ENCODE data around the gene PRRC2A.

Gene PRRC2A

GRCh38 chr6:31669676-31670075 lies 49.2 kb downstream of the PRRC2A start, which contains the start of gene LY6G5B:
Gene LY6G5B (plus strand): TSS chr6:31669976. CDS start chr6:31670951, 975 bp downstream.
- no peak within 1 kb of the TSS for H3K4me3 ChIP-seq (ENCODE audit: low read depth, low read length)
- TF ChIP-seq CTCF (IDR thresholded peaks at IDR 0.05; ENCODE audit: insufficient read depth, low read depth, low read length, missing control alignments): no peak
- no peak for DNase-seq (ENCODE audit: low read depth)

DNA sequence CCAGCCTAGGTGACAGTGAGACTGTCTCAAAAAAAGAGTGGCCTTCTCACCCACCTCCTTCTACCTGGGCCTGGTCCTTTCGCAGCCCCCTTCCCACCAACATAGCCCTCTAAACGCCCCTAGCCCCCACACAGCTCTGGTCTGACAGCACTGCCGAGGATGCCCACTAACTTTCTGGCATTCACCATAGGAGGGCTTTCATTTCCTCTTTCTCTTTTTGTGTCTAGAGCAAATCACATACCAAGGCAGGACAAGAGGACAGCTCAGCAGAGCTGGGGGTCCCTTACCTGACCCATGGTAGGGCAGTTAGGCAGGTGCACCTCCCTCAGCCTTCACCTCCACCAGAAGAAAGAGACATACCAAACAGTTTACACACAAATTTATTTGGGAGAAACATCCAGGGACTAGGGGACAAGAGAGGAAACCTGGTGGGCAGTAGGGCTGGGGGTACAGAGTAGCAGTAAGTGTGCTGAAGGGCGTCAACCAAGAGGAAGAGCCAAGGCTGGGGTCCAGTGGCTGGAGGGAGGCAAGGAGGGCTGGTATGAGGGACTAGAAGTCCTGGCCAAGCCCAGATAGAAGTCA lies 55.9 kb downstream of the PRRC2A start:
- TF ChIP-seq CTCF (IDR thresholded peaks at IDR 0.05; ENCODE audit: insufficient read depth, low read depth, low read length, missing control alignments): no peak
- H3K4me3 ChIP-seq (ENCODE audit: low read depth, low read length): no peak overlapping the region
- no peak for DNase-seq (ENCODE audit: low read depth)

- TF ChIP-seq CTCF (IDR thresholded peaks at IDR 0.05; ENCODE audit: insufficient read depth, low read depth, low read length, missing control alignments): no peak
- DNase-seq (ENCODE audit: low read depth): no peak
- no peak overlapping the region for H3K4me3 ChIP-seq (ENCODE audit: low read depth, low read length)
Measured at GRCh38 chr6:31676904-31677303, 56.4 kb downstream of the PRRC2A start.

DNA sequence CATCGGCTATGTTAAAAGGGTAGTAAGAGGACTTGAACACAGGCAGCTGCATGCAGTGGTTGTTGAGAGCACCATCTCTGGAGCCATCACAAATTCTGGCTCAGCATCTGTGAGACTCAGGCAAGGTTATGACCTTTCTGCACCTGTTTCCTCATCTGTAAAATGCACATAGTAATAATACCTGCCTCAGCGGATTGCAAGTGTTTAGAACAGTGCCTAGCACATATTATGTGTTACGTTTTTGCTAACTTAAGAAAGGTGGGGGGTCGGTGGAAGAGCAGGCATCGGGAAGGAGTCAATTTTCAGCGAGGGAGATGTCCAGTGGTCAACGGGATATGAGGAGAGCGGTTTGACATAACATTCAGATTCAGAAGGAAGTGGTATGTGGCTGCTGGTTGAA lies 57.4 kb downstream of the PRRC2A start:
- no peak overlapping the region for H3K4me3 ChIP-seq (ENCODE audit: low read depth, low read length)
- no peak for DNase-seq (ENCODE audit: low read depth)

GRCh38 chr6:31680226-31681134 lies 60.0 kb downstream of the PRRC2A start, which contains the start of gene LY6G5C:
Gene LY6G5C (minus strand): TSS chr6:31681067. CDS start chr6:31680373, 694 bp downstream.
- DNase-seq (ENCODE audit: low read depth): peak; percentile 90
- TF ChIP-seq CTCF (IDR thresholded peaks at IDR 0.05; ENCODE audit: insufficient read depth, low read depth, low read length, missing control alignments): peak; percentile 71
- peak within 1 kb of the TSS; percentile 72 for H3K4me3 ChIP-seq (ENCODE audit: low read depth, low read length)

More for the DNA sequence above, 57.4 kb downstream of the PRRC2A start:
- TF ChIP-seq CTCF (IDR thresholded peaks at IDR 0.05; ENCODE audit: insufficient read depth, low read depth, low read length, missing control alignments): no peak

DNA sequence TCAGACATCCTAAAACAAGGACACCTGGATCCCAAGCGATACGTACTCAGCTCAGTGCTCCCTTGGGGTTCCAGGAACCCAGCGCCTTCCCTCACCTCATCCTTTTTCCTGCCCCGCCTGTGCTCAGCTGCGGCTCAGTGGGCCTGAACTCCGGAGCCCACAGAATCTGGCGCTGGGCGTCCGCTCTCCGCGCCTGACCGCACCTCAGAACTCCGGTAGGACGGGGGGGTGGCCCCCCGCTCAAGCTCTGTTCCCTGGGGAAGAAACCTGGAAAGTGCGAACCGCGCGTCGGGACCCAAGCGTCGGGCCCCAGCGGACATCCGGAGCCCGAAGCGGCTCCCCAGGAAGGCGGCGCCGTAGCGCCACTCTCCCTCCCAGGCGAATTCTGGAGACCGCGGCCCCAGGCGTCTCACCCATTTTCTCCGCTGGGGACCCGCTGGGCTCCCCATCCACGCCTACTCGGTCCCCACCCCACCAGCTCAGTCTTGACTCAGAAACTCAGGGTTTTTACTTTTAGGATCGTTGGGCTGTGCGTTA lies 60.7 kb downstream of the PRRC2A start:
- peak; percentile 56 for DNase-seq (ENCODE audit: low read depth)

More for the DNA sequence above, 60.7 kb downstream of the PRRC2A start:
- H3K4me3 ChIP-seq (ENCODE audit: low read depth, low read length): peak overlapping the region; percentile 72
- TF ChIP-seq CTCF (IDR thresholded peaks at IDR 0.05; ENCODE audit: insufficient read depth, low read depth, low read length, missing control alignments): peak; percentile 11

All from GM12865 (cell line).